ENCODE results near the gene KDM2B. TPM values are rescaled to one million over a fixed set of nuclear protein-coding genes. Genes with fewer than 3 reads are reported as not detected.

Gene KDM2B
- total and polyA plus RNA-seq, 2 experiments from 2014 or later: 59.4 to 161 TPM

- TF ChIP-seq EZH2phosphoT487 (IDR thresholded peaks at IDR 0.05; ENCODE audit: unreplicated experiment) (no peak), STAT1 (IDR thresholded peaks at IDR 0.05; ENCODE audit: unreplicated experiment) (no peak), JUNB (IDR thresholded peaks at IDR 0.05; ENCODE audit: unreplicated experiment) (no peak), NANOG (IDR thresholded peaks at IDR 0.05; ENCODE audit: borderline replicate concordance) (no peak), ZNF114 (CRISPR knock-in tag; IDR thresholded peaks at IDR 0.05) (no peak), REST (IDR thresholded peaks at IDR 0.05; ENCODE audit: unreplicated experiment) (no peak), CREB1 (CRISPR knock-in tag; IDR thresholded peaks at IDR 0.05; ENCODE audit: low read depth) (no peak), EZH2 (IDR thresholded peaks at IDR 0.05; ENCODE audit: low read depth, unreplicated experiment) (no peak), ETS1 (IDR thresholded peaks at IDR 0.05) (no peak), POLR2AphosphoS5 (IDR thresholded peaks at IDR 0.05; ENCODE audit: low read depth) (no peak; the same call in 1 of the 2 replicates)
Observed at GRCh38 chr12:121595520-121595919, 14.7 kb upstream of the KDM2B start (continued).

- Mint-ChIP-seq H3K4me1 (peaks cover 24% of the 10 kb centered on the region), H3K27me3 (ENCODE audit: insufficient read depth, low read depth, poor library complexity) (peaks cover 11% of the 10 kb centered on the region), H3K4me3 (peak overlapping the region; percentile 13; the same call in 1 of the 3 replicates), H3K36me3 (ENCODE audit: low read depth) (peaks cover 40% of the 10 kb centered on the region), H3K9me3 (no peaks in the 10 kb centered on the region), H3K27ac (peak overlapping the region; percentile 82; the same call in 1 of the 2 replicates)
- H3K79me2 ChIP-seq (replicated peaks; ENCODE audit: insufficient read depth): peaks cover 28% of the 10 kb centered on the region
- H3K27me3 ChIP-seq (ENCODE audit: insufficient read depth): no peaks in the 10 kb centered on the region
- H3F3A ChIP-seq (replicated peaks; ENCODE audit: low read depth): 0 out of 2 replicates have a peak, but pooled peaks cover 7% of the 10 kb centered on the region
- H3K27ac ChIP-seq (ENCODE audit: low read depth): peak overlapping the region; percentile 61; the same call in 1 of the 2 replicates
- H2AFZ ChIP-seq: no peak overlapping the region
- no peak overlapping the region for H3K4me3 ChIP-seq
- DNase-seq (ENCODE audit: low spot score) (no peak), ATAC-seq (no peak)
- H4K20me1 ChIP-seq (replicated peaks; ENCODE audit: insufficient read depth): no peaks in the 10 kb centered on the region
- TF ChIP-seq ETS1 (IDR thresholded peaks at IDR 0.05) (no peak), CTCF (conservative IDR thresholded peaks at IDR 0.05; ENCODE audit: low read depth in 2 of 2) (no peak), JUNB (IDR thresholded peaks at IDR 0.05; ENCODE audit: unreplicated experiment) (no peak), REST (IDR thresholded peaks at IDR 0.05; ENCODE audit: unreplicated experiment) (no peak), EZH2phosphoT487 (IDR thresholded peaks at IDR 0.05; ENCODE audit: unreplicated experiment) (no peak)
- peaks cover 13% of the 10 kb centered on the region; the same call in 1 of the 2 replicates for H3K36me3 ChIP-seq (ENCODE audit: insufficient read depth)
- no peak overlapping the region for H3K4me2 ChIP-seq
- no peaks in the 10 kb centered on the region for H3K9me2 ChIP-seq (ENCODE audit: insufficient read depth)
- peaks cover 9% of the 10 kb centered on the region for H3K4me1 ChIP-seq (ENCODE audit: insufficient read depth)
Observed at GRCh38 chr12:121592320-121592719, 11.5 kb upstream of the KDM2B start.

All from GM23338 (cell line).